NCI-H1930 (cell line): ENCODE results near the gene STK36.

Source experiments
- DNase-seq, 2 experiments: peaks; one replicate each; lab custom pipeline; 2025; lab: John Stamatoyannopoulos, UW

Gene STK36

GRCh38 chr2:218720048-218721041, 48.5 kb downstream of the STK36 start:
- no peak for DNase-seq

GRCh38 chr2:218721488-218721887, 49.6 kb downstream of the STK36 start:
- no peak for DNase-seq

GRCh38 chr2:218721934-218722333, 50.0 kb downstream of the STK36 start:
- no peak for DNase-seq

- DNase-seq = no peak
Measured at GRCh38 chr2:218722419-218722818, 50.5 kb downstream of the STK36 start.

- no peak for DNase-seq
Measured at GRCh38 chr2:218722876-218723785, 51.2 kb downstream of the STK36 start.

GRCh38 chr2:218726004-218726574, 54.2 kb downstream of the STK36 start:
- DNase-seq = no peak

GRCh38 chr2:218727502-218728165, 55.7 kb downstream of the STK36 start:
- DNase-seq = no peak

- no peak for DNase-seq
Measured at GRCh38 chr2:218729640-218730039, 57.8 kb downstream of the STK36 start.

- DNase-seq = no peak
Measured at GRCh38 chr2:218732052-218732760, 60.3 kb downstream of the STK36 start.

- no peak for DNase-seq
Measured at GRCh38 chr2:218732761-218733158, 60.9 kb downstream of the STK36 start.

GRCh38 chr2:218733171-218734021, 61.5 kb downstream of the STK36 start:
- DNase-seq = no peak

GRCh38 chr2:218734190-218734975, 62.5 kb downstream of the STK36 start:
- DNase-seq = no peak

GRCh38 chr2:218736531-218736930, 64.6 kb downstream of the STK36 start:
- DNase-seq = no peak

- no peak for DNase-seq
Measured at GRCh38 chr2:218743068-218743467, 71.2 kb downstream of the STK36 start.

- no peak for DNase-seq
Measured at GRCh38 chr2:218744615-218745014, 72.7 kb downstream of the STK36 start.

GRCh38 chr2:218745160-218745558, 73.3 kb downstream of the STK36 start:
- no peak for DNase-seq

- DNase-seq = no peak
Measured at GRCh38 chr2:218745559-218746469, 73.9 kb downstream of the STK36 start.

GRCh38 chr2:218746470-218746795, 74.5 kb downstream of the STK36 start:
- no peak for DNase-seq
